H54 (cell line): Measurements from ENCODE around the gene NPC2.

ENCODE experiments used
- DNase-seq: peaks from one replicate; pipeline ENCODE4 v3.0.0; 2011; ENCODE audit warnings: low spot score, mixed read lengths; ENCODE audit not compliant: insufficient read length
- FAIRE-seq: peaks from 3 replicates; lab custom pipeline; 2011; peaks lifted over from hg19 to GRCh38; lab: Jason Lieb, UNC
- POLR2A ChIP-seq: IDR thresholded peaks from 2 replicates; pipeline ENCODE4 v1.6.1; 2011; ENCODE audit warnings: low read depth, mild to moderate bottlenecking, low read length

The NPC2 gene

DNA sequence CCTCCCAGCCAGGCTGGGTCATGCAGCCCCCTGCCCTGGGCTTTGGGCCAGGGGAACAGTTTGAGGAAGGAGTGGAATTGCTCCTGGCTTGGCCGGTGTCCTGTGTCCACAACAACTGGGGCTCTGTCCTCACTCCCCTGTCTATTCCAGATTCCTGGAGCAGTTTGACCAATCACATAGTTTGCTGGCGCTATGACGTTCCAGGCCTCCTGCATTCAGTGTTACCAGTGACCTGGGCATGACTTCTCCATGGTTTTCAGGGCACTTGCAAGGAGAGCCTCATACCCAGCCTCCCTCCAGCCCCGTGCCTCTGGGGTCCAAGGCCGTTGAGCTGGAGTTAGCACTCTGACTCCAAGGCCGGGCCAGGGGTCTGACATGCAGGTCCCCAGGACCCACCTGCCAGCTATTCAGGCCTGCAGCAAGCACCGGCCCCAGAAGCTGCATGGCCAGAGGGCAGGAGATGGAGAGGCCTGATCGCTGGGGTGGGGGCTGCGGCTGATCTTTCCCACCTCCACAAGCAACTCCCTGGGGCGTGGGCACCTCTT, 34.7 kb upstream of the NPC2 start:
- no peak for FAIRE-seq
- no peak for DNase-seq
- TF ChIP-seq POLR2A, result no peak

DNA sequence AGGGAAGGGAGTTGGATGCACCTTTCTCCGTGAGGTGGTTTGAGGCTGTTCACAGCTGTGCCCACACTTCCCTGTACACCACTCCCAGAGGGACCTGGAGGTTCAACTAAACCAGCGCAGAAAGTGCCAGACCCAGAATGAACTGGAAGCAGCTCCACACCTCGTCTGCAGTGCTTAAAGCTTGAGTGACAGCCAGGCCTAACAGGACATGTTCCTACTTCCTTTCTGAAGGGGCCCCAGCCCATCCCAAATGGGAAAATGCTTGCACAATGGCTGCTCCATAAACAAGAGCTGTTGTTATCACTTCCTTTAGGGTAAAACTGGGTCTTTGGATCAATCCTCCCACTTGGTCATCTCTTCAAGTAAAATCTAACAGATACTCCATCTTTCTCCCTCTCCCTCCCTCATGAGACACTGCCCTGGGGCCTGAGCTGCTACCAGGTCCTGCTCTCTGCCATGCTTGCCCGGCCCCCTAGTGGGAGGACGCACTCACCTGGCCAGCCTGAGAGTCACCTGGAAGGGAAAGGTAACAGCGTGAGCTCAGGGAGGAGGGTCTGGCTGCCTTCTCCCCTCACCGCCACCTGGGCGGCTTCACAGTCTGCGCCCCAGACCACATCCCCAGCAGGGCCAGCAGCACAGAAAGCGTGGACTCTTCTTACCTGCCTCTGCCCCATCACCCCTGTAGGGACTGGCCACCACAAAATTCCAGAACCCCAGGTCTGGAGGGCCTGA, 33.9 kb upstream of the NPC2 start:
- DNase-seq, result no peak
- FAIRE-seq, result no peak
- TF ChIP-seq POLR2A, result no peak

- TF ChIP-seq POLR2A, result no peak
- FAIRE-seq, result no peak
- DNase-seq, result no peak
Observed at GRCh38 chr14:74525361-74525851, 32.3 kb upstream of the NPC2 start.

DNA sequence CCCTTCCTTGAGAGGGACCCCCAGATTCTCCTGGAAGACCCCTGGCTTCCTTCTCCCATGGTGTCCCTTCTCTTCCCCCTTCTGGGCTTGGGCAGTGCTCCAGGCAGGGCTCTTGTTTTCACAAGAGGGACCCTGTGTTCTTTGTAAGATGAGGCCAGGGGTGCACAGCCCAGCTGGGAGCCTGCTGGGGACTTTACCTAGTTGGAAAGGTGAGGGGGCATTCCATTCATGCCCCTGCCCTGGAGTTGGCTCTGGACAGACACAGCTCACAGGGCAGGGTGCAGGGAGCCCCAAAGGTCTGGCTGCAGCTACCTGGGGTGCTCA, 31.7 kb upstream of the NPC2 start:
- TF ChIP-seq POLR2A, result no peak
- no peak for DNase-seq
- no peak for FAIRE-seq

DNA sequence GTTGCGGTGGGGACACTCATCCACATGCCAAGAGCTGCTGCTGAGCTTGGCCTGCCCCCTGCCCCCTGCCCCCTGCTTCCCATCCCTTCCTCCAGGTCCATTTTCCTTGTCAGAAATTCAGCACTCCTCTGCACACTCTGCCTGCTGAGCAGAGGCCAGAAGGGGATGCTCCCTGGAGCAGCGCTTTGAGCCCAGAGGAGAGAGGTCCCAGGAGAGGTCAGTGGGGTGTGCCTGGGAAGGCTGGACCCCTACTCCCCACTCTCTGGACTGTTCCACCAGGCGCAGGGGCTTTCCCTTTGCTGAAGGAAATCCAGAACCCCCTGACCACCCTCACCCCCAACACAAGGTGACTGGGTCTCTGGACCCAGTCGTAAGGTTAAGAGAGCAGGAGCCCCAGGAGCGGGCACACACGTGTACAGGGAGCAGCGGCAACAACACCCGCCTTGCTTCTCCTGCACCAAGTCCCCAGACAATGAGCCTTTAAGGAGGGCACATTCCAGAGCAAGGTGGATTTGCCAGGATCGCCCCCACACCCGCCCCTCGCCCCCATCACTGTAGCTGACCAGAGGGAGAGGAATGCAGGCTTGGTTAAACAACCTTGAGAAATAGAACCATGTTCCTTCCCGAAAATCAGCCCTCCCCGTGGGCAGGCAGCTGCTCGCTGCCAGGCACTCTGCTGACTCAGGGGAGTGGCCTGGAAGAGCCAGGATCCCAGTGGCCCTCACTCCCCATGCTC, 31.1 kb upstream of the NPC2 start:
- FAIRE-seq, result no peak
- TF ChIP-seq POLR2A, result no peak
- DNase-seq, result no peak

GRCh38 chr14:74522740-74523139, 29.6 kb upstream of the NPC2 start:
- TF ChIP-seq POLR2A, result no peak
- DNase-seq (no peak), FAIRE-seq (no peak)

GRCh38 chr14:74521756-74522155, 28.7 kb upstream of the NPC2 start:
- TF ChIP-seq POLR2A, result no peak
- no peak for DNase-seq
- no peak for FAIRE-seq

DNA sequence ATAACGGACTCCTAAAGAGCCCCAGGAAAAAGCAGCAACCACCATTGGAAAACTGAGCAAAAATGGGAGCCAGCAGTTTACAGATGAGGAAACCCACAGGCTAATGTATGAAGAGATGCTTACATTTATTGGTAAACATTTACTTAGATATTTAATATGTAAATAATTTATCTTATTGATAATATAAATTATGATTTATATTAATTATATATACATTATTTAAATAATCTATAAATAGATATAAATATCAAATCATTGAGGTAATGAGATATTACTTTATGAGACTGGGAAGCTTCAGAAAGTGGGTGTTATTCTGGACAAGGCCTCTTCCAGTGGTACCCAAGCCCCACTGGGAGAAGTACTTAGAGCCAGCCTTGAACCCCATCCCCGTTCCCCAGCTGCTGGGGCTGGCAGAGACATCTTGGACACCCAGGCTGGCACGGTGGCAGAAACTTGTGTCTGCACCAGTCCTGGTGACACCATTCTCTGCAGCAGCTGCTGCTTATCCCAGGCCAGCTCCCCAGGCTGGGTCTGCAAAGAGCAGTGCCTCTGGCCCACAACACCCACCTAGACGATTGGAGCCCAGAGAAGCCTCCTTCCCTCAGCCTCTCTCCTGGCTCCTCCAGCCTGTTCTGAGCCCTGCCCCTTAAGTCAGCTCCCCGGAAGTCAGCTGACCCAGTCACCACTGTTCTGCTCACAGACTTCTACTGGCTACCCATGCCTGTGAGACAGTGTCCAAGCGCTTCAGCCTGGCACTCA, 26.4 kb upstream of the NPC2 start:
- TF ChIP-seq POLR2A, result no peak
- FAIRE-seq, result no peak

DNA sequence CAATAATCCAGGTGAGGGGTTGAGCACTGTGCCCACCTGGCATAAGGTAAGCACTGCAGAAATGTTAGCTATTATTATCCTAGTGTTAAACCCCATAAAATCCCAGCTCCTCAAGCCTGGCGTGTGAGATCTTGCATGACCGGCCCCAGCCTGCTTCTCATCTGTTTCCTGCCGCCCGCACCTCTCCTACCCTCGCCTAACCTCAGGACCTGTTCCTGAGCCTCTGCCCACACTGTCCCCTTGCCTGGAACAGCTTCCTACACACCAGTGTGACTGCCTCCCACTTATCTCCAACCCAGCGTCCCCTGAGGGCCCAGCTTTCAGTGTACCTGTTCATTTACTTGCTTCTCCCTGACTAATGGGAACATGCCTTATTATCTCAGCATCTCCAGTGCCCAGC, 25.1 kb upstream of the NPC2 start:
- no peak for TF ChIP-seq POLR2A
- FAIRE-seq (no peak), DNase-seq (no peak)

More for the DNA sequence above, 26.4 kb upstream of the NPC2 start:
- no peak for DNase-seq

- DNase-seq, result no peak
- no peak for FAIRE-seq
- TF ChIP-seq POLR2A, result no peak
Observed at GRCh38 chr14:74517731-74518130, 24.6 kb upstream of the NPC2 start.

DNA sequence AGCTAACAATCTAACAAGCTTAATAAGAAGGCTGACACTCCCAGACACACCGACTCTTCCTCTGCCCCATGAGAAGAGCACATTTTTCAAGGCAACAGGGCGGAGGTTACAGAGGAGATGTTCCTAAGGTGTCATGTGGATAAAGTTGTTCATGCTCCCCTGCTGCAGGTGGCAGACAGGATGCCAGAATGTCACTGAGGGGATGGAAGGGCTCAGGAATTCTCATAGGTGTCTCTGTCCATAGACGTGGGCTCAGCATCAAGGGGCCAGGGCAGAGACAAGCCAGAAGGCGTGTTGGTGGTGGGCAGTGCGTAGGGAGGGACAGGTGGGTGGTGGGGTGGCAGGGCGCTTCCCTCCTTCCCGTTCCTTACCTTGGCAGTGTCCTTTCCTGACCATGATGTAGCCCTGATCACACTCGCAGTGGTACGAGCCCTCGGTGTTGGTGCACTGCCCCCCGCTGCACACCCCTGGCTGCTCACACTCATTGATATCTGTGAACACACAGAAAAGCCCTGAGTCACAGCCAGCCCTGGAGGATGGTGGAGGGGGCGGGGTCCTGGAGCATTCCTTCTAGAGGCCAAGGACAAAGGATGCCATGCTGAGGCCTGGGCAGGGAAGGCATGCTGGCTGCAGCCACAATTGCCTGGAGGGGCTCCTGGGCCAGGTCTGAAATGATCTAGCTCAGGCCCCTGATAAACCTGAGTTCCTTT, 23.5 kb upstream of the NPC2 start:
- no peak for DNase-seq
- no peak for TF ChIP-seq POLR2A
- no peak for FAIRE-seq

DNA sequence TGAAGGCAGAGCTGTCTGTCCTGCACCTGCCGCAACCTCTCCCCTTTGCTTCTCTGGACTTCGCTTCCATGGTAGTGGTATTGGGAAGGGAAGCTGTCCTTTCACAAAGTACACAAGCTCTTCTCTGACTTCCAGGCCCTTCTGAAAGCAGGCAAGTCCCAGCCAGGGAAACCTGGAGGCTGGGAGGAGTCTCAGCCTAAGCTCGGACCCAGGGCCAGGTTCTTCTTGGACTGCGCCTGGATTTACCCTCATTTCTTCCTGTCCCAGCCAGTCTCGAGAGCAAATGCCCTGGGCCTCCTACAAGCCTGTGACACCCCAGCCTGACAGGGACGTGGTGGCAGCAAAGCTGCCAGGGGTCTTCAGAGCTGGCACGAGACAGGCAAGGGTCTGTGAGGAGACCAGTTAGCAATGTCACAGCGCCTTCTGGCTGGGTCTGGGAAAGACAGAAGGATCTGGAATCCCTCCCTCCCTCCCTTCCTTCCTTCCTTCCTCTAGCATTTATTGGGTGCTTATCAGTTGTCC, 22.8 kb upstream of the NPC2 start:
- no peak for DNase-seq
- no peak for TF ChIP-seq POLR2A
- FAIRE-seq, result no peak

GRCh38 chr14:74514471-74514941, 21.4 kb upstream of the NPC2 start:
- DNase-seq (peak; percentile 37), FAIRE-seq (peak; percentile 41)
- no peak for TF ChIP-seq POLR2A
